Subcutaneous adipose tissue (tissue), 4 donors: Measurements from ENCODE around the gene KCNK15. TPM values are rescaled to one million over a fixed set of nuclear protein-coding genes. Genes with fewer than 3 reads are reported as not detected.

Experiments used
- CTCF ChIP-seq: fragments of 450-650 bp; IDR thresholded peaks from one replicate; pipeline ENCODE4 v1.5.1; 2016; ENCODE audit warnings: low read depth, mild to moderate bottlenecking, control low read depth, antibody characterized with exemption, moderate library complexity
- total RNA-seq, 4 donors: library from RNA; depleted of rRNA; stranded (reverse); fragments of >200 nt; gene quantifications; one replicate each; pipeline ENCODE4 v1.1.0, GENCODE V29; 2016

Gene KCNK15
- total RNA-seq, 4 donors from 2014 or later = 1.3 to 4.5 (median 2.6) TPM

GRCh38 chr20:44754554-44754953 is 8.9 kb downstream of the KCNK15 start:
- no peak for TF ChIP-seq CTCF

GRCh38 chr20:44756011-44756688 is 10.5 kb downstream of the KCNK15 start:
- TF ChIP-seq CTCF = no peak

- no peak for TF ChIP-seq CTCF
Observed at GRCh38 chr20:44756956-44757355, 11.3 kb downstream of the KCNK15 start.

- TF ChIP-seq CTCF = no peak
Observed at GRCh38 chr20:44758247-44759101, 12.8 kb downstream of the KCNK15 start.

GRCh38 chr20:44759595-44759994 is 13.9 kb downstream of the KCNK15 start:
- no peak for TF ChIP-seq CTCF

GRCh38 chr20:44761423-44761822 is 15.8 kb downstream of the KCNK15 start:
- TF ChIP-seq CTCF = no peak

- no peak for TF ChIP-seq CTCF
Observed at GRCh38 chr20:44762466-44763140, 16.9 kb downstream of the KCNK15 start.
